Endothelial cell (in vitro differentiated cells): ENCODE data around the gene DHRS3. TPM values are rescaled to one million over a fixed set of nuclear protein-coding genes. Genes with fewer than 3 reads are reported as not detected.

ENCODE experiments used
- DNase-seq: peaks from one replicate; pipeline ENCODE4 v3.0.0; 2021; ENCODE audit warnings: low spot score
- H3K27ac Mint-ChIP-seq: one replicate; pipeline ENCODE4 v1.8.0; 2021; ENCODE audit warnings: mixed read lengths, inconsistent platforms; ENCODE audit not compliant: unreplicated experiment
- H3K27me3 Mint-ChIP-seq: one replicate; pipeline ENCODE4 v1.8.0; 2021; ENCODE audit warnings: mild to moderate bottlenecking, moderate library complexity, mixed read lengths, inconsistent platforms; ENCODE audit not compliant: unreplicated experiment
- H3K36me3 Mint-ChIP-seq: one replicate; pipeline ENCODE4 v1.8.0; 2021; ENCODE audit warnings: mild to moderate bottlenecking, low read depth, mixed read lengths, inconsistent platforms; ENCODE audit not compliant: unreplicated experiment
- H3K4me1 Mint-ChIP-seq: one replicate; pipeline ENCODE4 v1.8.0; 2021; ENCODE audit warnings: mild to moderate bottlenecking, mixed read lengths, inconsistent platforms; ENCODE audit not compliant: unreplicated experiment
- H3K4me3 Mint-ChIP-seq: one replicate; pipeline ENCODE4 v1.8.0; 2021; ENCODE audit warnings: mild to moderate bottlenecking, mixed read lengths, inconsistent platforms; ENCODE audit not compliant: unreplicated experiment
- H3K9me3 Mint-ChIP-seq: one replicate; pipeline ENCODE4 v1.8.0; 2021; ENCODE audit warnings: mixed read lengths, inconsistent platforms; ENCODE audit not compliant: unreplicated experiment
- CTCF ChIP-seq: fragments of 200-600 bp; sonication (generic); IDR thresholded peaks from one replicate; pipeline ENCODE4 v1.5.0; 2021; ENCODE audit warnings: antibody characterized with exemption; ENCODE audit not compliant: unreplicated experiment
- total RNA-seq: library from RNA; stranded (reverse); fragmentation: NEBNext Ultra II Directional; extraction: Animal tissue kit (Norgen Biotek cat#: 25700); gene quantifications from one replicate; pipeline ENCODE4 v1.2.1, GENCODE V29; 2021; ENCODE audit not compliant: unreplicated experiment

DHRS3 gene
- total RNA-seq, 1 donor from 2014 or later = 5.7 TPM

DNA sequence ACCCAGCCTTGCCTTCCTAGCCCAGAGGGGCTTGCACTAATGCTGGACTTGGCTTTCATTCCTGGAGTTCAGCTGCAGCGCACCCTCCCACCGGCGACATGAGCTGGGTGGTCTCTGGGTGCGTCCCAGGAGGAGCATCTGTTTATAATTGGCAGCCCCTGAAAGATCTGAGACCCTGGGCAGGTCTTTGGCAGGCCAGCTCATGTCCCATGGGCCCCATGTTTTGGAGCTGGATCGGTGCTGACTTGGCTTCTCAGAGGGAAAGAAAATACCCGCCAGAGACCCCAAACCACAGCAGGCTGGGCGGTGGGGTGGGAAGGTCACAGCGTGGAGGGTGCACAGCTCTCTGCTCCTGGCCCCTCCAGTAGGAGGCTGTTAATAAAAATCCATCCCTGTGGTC is 29.3 kb downstream of the DHRS3 start:
- Mint-ChIP-seq H3K27ac (no peak overlapping the region), H3K9me3 (no peaks in the 10 kb centered on the region), H3K27me3 (peaks cover 7% of the 10 kb centered on the region), H3K4me3 (no peak overlapping the region), H3K36me3 (no peaks in the 10 kb centered on the region), H3K4me1 (peaks cover 5% of the 10 kb centered on the region)
- TF ChIP-seq CTCF = no peak
- DNase-seq = no peak

DNA sequence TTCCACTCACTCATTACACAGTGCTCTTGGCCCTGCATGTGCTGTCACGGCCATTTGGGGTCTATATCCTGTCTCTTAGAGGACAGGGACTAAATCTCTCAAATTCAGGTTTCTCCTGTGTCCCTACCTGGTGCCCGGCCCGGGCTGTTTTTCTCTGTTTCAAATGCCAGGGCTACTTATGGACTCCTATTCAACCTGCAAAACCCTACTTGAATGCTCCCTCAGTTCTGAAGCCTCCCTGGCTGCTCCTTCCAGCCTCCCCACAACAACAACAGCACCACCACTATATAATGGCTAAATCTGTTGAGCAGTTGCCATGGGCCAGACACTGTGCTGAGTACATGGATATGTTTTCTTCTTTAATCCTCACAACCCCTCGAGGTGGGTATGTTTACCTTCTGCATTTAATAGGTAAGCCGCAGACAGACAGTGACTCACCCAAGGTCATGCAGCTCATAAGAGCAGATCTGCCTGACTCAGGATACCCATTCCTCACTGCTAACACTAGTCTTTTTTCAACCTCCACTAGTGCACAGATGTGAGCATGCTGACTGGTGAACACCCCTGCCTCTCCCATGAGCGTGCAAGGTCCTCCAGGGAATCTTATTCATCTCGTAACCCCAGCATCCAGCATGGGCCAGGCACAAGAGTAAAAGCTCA is 29.9 kb downstream of the DHRS3 start:
- DNase-seq = no peak
- Mint-ChIP-seq H3K36me3 (no peaks in the 10 kb centered on the region), H3K27ac (no peak overlapping the region), H3K9me3 (no peaks in the 10 kb centered on the region), H3K4me1 (peaks cover 5% of the 10 kb centered on the region), H3K27me3 (peaks cover 7% of the 10 kb centered on the region), H3K4me3 (no peak overlapping the region)
- TF ChIP-seq CTCF = no peak

DNA sequence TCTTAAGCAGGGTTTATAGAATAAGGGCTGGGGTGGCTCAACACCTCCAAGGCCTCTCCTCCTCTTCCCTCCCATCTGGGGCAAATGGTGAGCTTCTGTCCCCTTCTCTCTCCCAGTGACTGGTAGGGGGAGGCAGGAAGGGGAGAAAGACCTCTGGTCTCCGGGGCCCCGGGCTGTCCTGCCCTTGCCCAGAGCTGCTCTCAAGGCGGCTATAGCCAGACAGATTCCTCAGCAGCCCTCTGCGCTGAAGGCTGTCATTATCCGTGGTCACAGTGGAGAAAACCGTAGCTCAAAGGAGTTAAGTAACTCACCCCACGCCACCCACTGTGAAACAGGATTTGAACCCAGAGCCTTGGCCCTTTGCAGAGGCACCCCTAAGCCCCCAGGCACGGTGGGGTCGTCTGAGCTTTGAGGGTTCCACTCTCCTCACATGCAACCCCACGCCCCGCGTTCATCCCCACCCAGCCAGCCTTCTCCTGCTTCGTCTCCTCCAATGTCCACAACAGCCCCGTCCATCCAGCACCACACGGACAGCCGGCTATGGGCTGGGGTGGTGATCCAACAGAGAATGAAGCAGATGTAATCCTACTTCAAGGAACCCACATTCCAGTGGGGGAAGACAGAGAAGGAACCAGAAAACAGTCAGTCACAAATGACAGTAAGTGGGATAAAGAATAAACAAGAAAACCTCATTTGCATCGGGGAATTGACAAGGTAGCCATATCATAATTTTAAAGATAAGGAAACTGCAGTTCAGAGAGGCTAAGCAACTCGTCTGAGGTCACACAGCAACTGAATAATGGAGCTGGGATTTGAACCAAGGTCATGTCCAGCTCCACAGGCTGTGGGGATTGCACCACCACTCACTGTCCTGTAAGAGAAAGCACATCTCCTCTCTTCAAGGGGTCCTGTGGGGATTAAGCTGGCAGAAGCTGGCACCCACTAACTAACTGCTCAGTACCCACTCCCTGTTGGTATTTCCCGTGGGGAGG is 31.8 kb downstream of the DHRS3 start:
- no peak for TF ChIP-seq CTCF
- Mint-ChIP-seq H3K27me3 (peaks cover 6% of the 10 kb centered on the region), H3K36me3 (no peaks in the 10 kb centered on the region), H3K27ac (no peak overlapping the region), H3K4me1 (no peaks in the 10 kb centered on the region), H3K9me3 (no peaks in the 10 kb centered on the region), H3K4me3 (no peak overlapping the region)
- DNase-seq = no peak

- DNase-seq = no peak
- H3K36me3 Mint-ChIP-seq = no peaks in the 10 kb centered on the region
These were observed 32.5 kb downstream of the DHRS3 start for GRCh38 chr1:12585536-12585935.

More at GRCh38 chr1:12585536-12585935, 32.5 kb downstream of the DHRS3 start:
- Mint-ChIP-seq H3K27ac (no peak overlapping the region), H3K27me3 (peaks cover 6% of the 10 kb centered on the region), H3K9me3 (no peaks in the 10 kb centered on the region), H3K4me3 (no peak overlapping the region), H3K4me1 (no peaks in the 10 kb centered on the region)
- TF ChIP-seq CTCF = no peak
